ENCODE measurements around the gene DYNLRB2. TPM values are rescaled to one million over a fixed set of nuclear protein-coding genes. Genes with fewer than 3 reads are reported as not detected.

DYNLRB2 gene
- total RNA-seq (not detected), polyA plus RNA-seq (1 to 10 TPM in 1 of 2 donors, not detected in 1; 1.4 TPM)
- long read RNA-seq, donor 1: 0 reads
- long read RNA-seq, donor 2: 0 reads

DNA sequence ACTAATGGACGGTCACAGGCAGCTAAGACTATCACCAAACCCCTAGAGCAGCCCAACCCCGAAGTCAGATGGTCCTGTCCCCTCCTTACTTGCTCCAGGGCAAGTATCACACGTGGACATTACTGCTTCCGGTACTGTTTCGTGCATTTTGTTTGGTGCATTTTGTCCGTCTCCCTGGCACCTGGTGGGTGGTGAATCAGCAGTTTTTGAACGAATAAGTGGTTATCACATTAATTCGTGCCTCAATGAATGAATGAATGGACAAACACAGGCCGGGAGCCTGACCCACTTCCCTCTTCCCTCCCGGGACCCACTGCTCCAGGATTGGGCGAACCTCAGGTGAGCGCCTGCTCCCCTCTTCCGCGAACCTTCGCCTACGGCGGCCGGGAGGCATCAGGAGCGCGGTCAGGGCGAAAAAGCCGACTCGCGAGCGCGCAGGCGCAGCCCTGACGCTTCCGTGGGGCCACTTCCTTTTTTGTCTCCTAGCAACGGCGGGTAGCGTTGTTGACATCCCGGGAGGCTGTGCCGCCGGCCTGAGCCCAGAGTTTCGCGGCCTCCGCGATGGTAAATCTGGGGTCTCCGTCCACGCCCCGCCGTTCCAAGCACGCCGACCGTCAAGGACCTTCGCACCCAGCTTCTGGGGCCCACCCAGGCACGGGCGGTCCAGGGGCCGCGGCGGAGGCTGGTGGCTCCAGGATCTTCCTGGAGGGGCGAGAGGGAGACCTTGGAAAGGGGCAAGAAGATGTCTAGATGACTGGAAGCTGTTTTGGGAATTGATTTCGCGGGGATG, at the start of gene DYNLRB2:
DYNLRB2 (plus strand) TSS at position 478 of the 790 bp plus-strand sequence; CDS start at position 562, 84 bp downstream.
- H3K9me3 ChIP-seq (ENCODE audit: control insufficient read depth, low read length): no peaks in the 10 kb centered on the region
- DNase-seq (peak; percentile 97), ATAC-seq (ENCODE audit: low FRiP score) (peak; percentile 99)
- H3K36me3 ChIP-seq (ENCODE audit: control insufficient read depth in 1 of 2, insufficient read depth in 2 of 2, low read length in 1 of 2): no peaks in the 10 kb centered on the region
- H3K27ac ChIP-seq (ENCODE audit: low read depth in 1 of 2, low read length in 2 of 2): no peak within 1 kb of the TSS
- H3K4me1 ChIP-seq (ENCODE audit: control insufficient read depth in 1 of 2, insufficient read depth in 2 of 2, low read length in 2 of 2): no peaks in the 10 kb centered on the region
- H3K4me3 ChIP-seq (ENCODE audit: low read length in 2 of 2): peak within 1 kb of the TSS; percentile 39 to 69
- intact Hi-C loops (cut with DNase I): no loop called here
- WGBS, 2 donors: 2 to 3% methylated on average over 55 of the region's 55 CpGs
- H3K27me3 ChIP-seq (ENCODE audit: control insufficient read depth in 1 of 2, insufficient read depth in 2 of 2, low read length in 1 of 2): no peaks in the 10 kb centered on the region

DNA sequence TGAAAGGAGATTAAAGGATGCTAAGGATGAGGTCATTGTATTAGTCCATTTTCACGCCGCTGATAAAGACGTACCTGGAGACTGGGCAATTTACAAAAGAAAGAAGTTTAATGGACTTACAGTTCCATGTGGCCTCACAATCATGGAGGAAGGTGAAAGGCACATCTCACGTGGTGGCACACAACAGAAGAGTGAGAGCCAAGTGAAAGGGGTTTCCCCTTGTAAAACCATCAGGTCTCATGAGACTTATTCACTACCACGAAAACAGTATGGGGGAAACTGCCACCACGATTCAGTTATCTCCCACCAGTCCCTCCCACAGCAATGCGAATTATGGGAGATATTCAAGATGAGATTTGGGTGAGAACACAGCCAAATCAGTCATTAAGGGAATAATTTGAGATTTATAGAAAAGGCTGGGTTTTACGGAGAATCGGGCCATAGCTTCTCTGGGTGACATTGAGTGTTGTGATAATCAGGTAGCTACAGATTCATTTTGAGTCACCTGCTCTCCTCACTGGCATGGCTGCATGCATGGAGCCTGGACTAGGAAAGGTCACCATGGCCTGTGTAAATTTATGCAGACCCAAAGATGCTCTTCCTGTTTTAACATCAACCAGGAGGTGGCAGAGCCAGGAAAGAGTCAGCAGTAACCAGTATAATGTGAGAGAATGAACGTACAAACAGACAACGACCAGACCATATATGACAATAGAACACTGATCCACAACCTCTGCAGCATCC, 40.5 kb upstream of the DYNLRB2 start:
- WGBS, 2 donors: 78 to 81% methylated on average over 11 of the region's 11 CpGs
- Histone ChIP-seq H3K4me1 (ENCODE audit: control insufficient read depth in 1 of 2, insufficient read depth in 2 of 2, low read length in 2 of 2) (no peaks in the 10 kb centered on the region), H3K27me3 (ENCODE audit: control insufficient read depth in 1 of 2, insufficient read depth in 2 of 2, low read length in 1 of 2) (peaks cover 0 to 3% of the 10 kb centered on the region in 2 donors), H3K4me3 (ENCODE audit: low read length in 2 of 2) (no peak overlapping the region), H3K27ac (ENCODE audit: low read depth in 1 of 2, low read length in 2 of 2) (no peak overlapping the region), H3K9me3 (ENCODE audit: control insufficient read depth, low read length) (no peaks in the 10 kb centered on the region), H3K36me3 (ENCODE audit: control insufficient read depth in 1 of 2, insufficient read depth in 2 of 2, low read length in 1 of 2) (no peaks in the 10 kb centered on the region)
- intact Hi-C loops (cut with DNase I): no loop called here
- DNase-seq (no peak), ATAC-seq (ENCODE audit: low FRiP score) (no peak)

DNA sequence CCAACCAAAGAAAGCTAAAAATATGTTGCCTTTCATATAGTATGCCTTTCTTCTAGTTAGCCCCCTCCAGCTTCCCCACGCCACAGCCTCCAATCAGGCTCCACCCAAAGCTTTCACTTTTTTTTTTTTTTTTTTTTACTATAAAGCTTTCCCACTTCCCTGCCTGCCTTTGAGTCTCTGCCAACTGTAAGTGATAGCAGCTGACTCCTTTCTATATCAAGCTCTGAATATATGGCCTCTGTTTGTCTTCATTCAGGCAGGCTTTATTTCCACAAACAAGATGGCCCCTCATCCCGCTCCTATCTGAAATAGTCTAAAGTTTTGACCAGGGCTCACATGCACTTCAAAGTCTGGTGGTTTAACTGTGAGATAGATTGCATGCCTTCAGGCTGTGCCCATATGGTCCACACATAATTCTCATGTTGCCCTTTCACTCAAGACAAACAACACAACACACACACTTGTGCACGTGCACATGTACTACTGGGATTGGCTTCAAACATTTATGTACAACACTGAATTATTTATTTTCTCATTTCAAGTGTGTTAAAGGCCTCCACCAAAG, 39.8 kb upstream of the DYNLRB2 start:
- no peak overlapping the region for H3K27ac ChIP-seq (ENCODE audit: low read depth in 1 of 2, low read length in 2 of 2)
- H3K4me3 ChIP-seq (ENCODE audit: low read length in 2 of 2): no peak overlapping the region
- no peaks in the 10 kb centered on the region for H3K36me3 ChIP-seq (ENCODE audit: control insufficient read depth in 1 of 2, insufficient read depth in 2 of 2, low read length in 1 of 2)
- 76 to 79% methylated on average over 3 of the region's 3 CpGs for WGBS, 2 donors
- DNase-seq (no peak), ATAC-seq (ENCODE audit: low FRiP score) (no peak)
- peaks cover 0 to 3% of the 10 kb centered on the region in 2 donors for H3K27me3 ChIP-seq (ENCODE audit: control insufficient read depth in 1 of 2, insufficient read depth in 2 of 2, low read length in 1 of 2)
- H3K9me3 ChIP-seq (ENCODE audit: control insufficient read depth, low read length): no peaks in the 10 kb centered on the region
- no peaks in the 10 kb centered on the region for H3K4me1 ChIP-seq (ENCODE audit: control insufficient read depth in 1 of 2, insufficient read depth in 2 of 2, low read length in 2 of 2)
- intact Hi-C loops (cut with DNase I): no loop called here

DNA sequence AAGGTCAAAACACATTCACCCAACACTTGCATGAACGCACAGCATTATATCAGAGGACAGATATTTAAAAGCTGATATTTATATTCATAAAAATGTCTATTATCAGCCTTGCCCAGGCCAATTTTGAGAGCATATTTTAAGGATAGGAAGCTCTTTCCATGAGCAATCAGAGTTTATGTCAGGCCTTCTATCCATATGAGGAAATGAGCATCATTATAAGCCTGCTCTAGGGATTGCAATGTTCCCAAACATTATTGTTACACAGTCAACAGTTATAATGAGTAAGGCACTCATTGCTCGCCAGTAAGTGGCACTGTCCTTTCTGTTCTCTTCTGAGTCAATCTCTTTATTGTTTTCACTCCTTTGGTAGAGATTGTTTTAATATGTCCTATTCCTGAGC, 37.7 kb upstream of the DYNLRB2 start:
- no peak for ATAC-seq (ENCODE audit: low FRiP score)
- intact Hi-C loops (cut with DNase I): no loop called here

DNA sequence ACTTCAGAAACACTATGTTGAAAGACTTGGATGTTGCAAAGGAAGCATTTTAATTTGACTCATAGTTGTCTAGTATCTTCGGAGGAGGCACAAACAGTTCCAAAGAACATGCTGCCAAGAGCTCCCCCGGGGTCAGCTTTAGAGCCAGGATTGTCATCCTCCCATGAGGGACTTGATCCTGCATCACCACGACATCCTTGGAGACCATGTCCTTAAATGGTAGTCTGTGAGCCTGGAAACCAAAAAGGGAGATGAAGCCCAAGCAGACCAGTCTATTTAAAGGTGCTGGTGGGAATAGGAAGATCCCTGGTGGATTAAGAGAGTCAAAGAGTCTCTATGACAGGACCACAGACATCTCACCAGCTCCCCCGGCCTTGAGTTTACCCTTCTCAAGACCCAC, 33.3 kb upstream of the DYNLRB2 start:
- H3K4me1 ChIP-seq (ENCODE audit: control insufficient read depth in 1 of 2, insufficient read depth in 2 of 2, low read length in 2 of 2): no peaks in the 10 kb centered on the region
- DNase-seq (no peak), ATAC-seq (ENCODE audit: low FRiP score) (peak; percentile 46)
- 54 to 55% methylated on average over 4 of the region's 4 CpGs for WGBS, 2 donors
- intact Hi-C loops (cut with DNase I): no loop called here
- H3K36me3 ChIP-seq (ENCODE audit: control insufficient read depth in 1 of 2, insufficient read depth in 2 of 2, low read length in 1 of 2): no peaks in the 10 kb centered on the region
- no peak overlapping the region for H3K4me3 ChIP-seq (ENCODE audit: low read length in 2 of 2)
- peaks cover 1% of the 10 kb centered on the region for H3K9me3 ChIP-seq (ENCODE audit: control insufficient read depth, low read length)
- peaks cover 3% of the 10 kb centered on the region in 2 donors for H3K27me3 ChIP-seq (ENCODE audit: control insufficient read depth in 1 of 2, insufficient read depth in 2 of 2, low read length in 1 of 2)
- H3K27ac ChIP-seq (ENCODE audit: low read depth in 1 of 2, low read length in 2 of 2): no peak overlapping the region

More for the DNA sequence above, 37.7 kb upstream of the DYNLRB2 start:
- no peaks in the 10 kb centered on the region for H3K36me3 ChIP-seq (ENCODE audit: control insufficient read depth in 1 of 2, insufficient read depth in 2 of 2, low read length in 1 of 2)
- 63 to 70% methylated on average over 2 of the region's 2 CpGs for WGBS, 2 donors
- no peak for DNase-seq
- H3K4me3 ChIP-seq (ENCODE audit: low read length in 2 of 2): no peak overlapping the region
- H3K4me1 ChIP-seq (ENCODE audit: control insufficient read depth in 1 of 2, insufficient read depth in 2 of 2, low read length in 2 of 2): no peaks in the 10 kb centered on the region
- peaks cover 0 to 3% of the 10 kb centered on the region in 2 donors for H3K27me3 ChIP-seq (ENCODE audit: control insufficient read depth in 1 of 2, insufficient read depth in 2 of 2, low read length in 1 of 2)
- H3K9me3 ChIP-seq (ENCODE audit: control insufficient read depth, low read length): no peaks in the 10 kb centered on the region
- no peak overlapping the region for H3K27ac ChIP-seq (ENCODE audit: low read depth in 1 of 2, low read length in 2 of 2)

DNA sequence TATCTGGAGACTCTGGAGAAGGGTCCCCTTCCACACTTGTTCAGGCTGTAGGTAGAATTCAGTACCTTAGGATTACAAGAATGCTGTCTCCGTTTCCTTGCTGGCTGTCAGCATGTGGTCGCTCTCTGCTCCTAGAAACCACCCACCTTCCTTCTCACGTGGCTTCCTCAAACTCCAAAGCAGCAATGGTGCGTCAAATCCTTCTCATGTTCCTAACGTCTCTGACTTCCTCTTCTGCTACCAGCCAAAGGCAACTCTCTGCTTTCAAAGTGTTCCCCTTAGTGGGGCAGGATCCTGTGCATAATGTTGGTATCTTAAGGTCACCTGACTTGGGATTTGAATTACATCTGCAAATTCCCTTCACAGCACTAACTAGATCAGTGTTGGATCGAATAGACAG, 30.9 kb upstream of the DYNLRB2 start:
- Histone ChIP-seq H3K4me1 (ENCODE audit: control insufficient read depth in 1 of 2, insufficient read depth in 2 of 2, low read length in 2 of 2) (no peaks in the 10 kb centered on the region), H3K9me3 (ENCODE audit: control insufficient read depth, low read length) (peaks cover 1% of the 10 kb centered on the region), H3K27ac (ENCODE audit: low read depth in 1 of 2, low read length in 2 of 2) (no peak overlapping the region), H3K27me3 (ENCODE audit: control insufficient read depth in 1 of 2, insufficient read depth in 2 of 2, low read length in 1 of 2) (peaks cover 0 to 3% of the 10 kb centered on the region in 2 donors), H3K36me3 (ENCODE audit: control insufficient read depth in 1 of 2, insufficient read depth in 2 of 2, low read length in 1 of 2) (no peaks in the 10 kb centered on the region), H3K4me3 (ENCODE audit: low read length in 2 of 2) (no peak overlapping the region)
- DNase-seq (no peak), ATAC-seq (ENCODE audit: low FRiP score) (no peak)
- intact Hi-C loops (cut with DNase I): no loop called here
- 47 to 54% methylated on average over 6 of the region's 6 CpGs for WGBS, 2 donors

DNA sequence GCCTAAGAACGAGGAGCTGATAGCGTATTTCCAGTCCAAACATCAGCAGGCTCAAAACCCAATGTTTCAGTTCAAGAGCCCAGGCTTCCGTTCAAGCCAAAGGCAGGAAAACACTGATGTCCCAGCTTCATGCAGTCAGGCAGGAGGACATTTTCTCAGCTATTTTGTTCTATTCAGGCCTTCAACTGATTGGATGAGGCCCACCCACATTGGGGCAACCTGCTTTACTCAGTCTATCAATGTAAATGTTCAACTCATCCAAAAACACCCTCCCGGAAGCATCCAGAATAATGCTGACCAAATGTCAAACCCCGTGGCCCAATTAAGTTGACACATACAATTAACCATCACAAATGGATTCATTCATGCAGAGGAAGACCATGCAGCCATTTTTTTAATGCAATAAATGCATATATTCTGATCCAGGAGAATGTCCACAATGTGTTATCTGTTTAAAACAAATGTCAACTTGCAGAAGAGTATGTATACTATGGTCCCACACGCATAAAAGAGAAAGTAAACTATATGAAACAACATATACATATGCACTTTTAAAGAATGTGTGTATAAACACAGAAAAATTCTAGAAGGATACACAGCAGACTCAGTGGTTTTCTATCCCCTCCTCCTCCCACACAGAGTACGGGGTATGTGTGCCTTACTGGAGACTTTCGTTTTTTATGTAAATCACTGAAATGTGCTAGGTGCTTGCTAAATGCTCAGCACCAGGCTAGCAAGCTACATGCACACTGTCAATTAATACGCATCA, 28.8 kb upstream of the DYNLRB2 start:
- no peak overlapping the region for H3K27ac ChIP-seq (ENCODE audit: low read depth in 1 of 2, low read length in 2 of 2)
- no peaks in the 10 kb centered on the region for H3K36me3 ChIP-seq (ENCODE audit: control insufficient read depth in 1 of 2, insufficient read depth in 2 of 2, low read length in 1 of 2)
- H3K9me3 ChIP-seq (ENCODE audit: control insufficient read depth, low read length): peaks cover 1% of the 10 kb centered on the region
- WGBS, 2 donors: 92 to 97% methylated on average over 9 of the region's 9 CpGs
- H3K4me1 ChIP-seq (ENCODE audit: control insufficient read depth in 1 of 2, insufficient read depth in 2 of 2, low read length in 2 of 2): no peaks in the 10 kb centered on the region
- no peak for ATAC-seq (ENCODE audit: low FRiP score)
- peaks cover 2 to 3% of the 10 kb centered on the region in 2 donors for H3K27me3 ChIP-seq (ENCODE audit: control insufficient read depth in 1 of 2, insufficient read depth in 2 of 2, low read length in 1 of 2)
- H3K4me3 ChIP-seq (ENCODE audit: low read length in 2 of 2): no peak overlapping the region
- intact Hi-C loops (cut with DNase I): no loop called here
- no peak for DNase-seq

DNA sequence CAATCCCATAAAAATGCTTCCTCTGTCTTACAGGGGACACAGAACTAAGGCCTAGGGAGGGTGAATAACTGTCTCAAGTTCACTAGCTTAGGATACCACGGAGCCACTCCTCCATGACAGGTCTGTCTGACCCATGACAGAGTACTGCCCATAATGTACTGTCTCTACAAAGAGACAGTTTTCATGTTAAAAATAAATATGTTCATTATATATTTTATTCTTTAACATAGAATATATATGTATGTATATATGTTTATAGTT, 28.3 kb upstream of the DYNLRB2 start:
- 85 to 90% methylated on average over 1 of the region's 1 CpG for WGBS, 2 donors
- no peaks in the 10 kb centered on the region for H3K36me3 ChIP-seq (ENCODE audit: control insufficient read depth in 1 of 2, insufficient read depth in 2 of 2, low read length in 1 of 2)
- no peaks in the 10 kb centered on the region for H3K4me1 ChIP-seq (ENCODE audit: control insufficient read depth in 1 of 2, insufficient read depth in 2 of 2, low read length in 2 of 2)
- H3K27ac ChIP-seq (ENCODE audit: low read depth in 1 of 2, low read length in 2 of 2): no peak overlapping the region
- intact Hi-C loops (cut with DNase I): no loop called here
- H3K27me3 ChIP-seq (ENCODE audit: control insufficient read depth in 1 of 2, insufficient read depth in 2 of 2, low read length in 1 of 2): peaks cover 2 to 3% of the 10 kb centered on the region in 2 donors
- peaks cover 1% of the 10 kb centered on the region for H3K9me3 ChIP-seq (ENCODE audit: control insufficient read depth, low read length)
- DNase-seq (no peak), ATAC-seq (ENCODE audit: low FRiP score) (no peak)
- no peak overlapping the region for H3K4me3 ChIP-seq (ENCODE audit: low read length in 2 of 2)

Data from aorta (tissue), 5 donors.